Right lobe of liver (tissue), 4 donors: ENCODE results near the gene LCOR.

ENCODE experiments used
- POLR2A ChIP-seq: fragments of 450-650 bp; IDR thresholded peaks from one replicate; pipeline ENCODE4 v1.6.1; 2017; ENCODE audit warnings: antibody characterized with exemption, mild to moderate bottlenecking
- TF ChIP-seq, protein P1 (sequence below), 4 donors: fragments of 200-600 bp in 3 of 4; fragments of 450-650 bp in 1 of 4; IDR thresholded peaks; one replicate each; pipeline versions ENCODE4 v1.5.1 to v1.8.0; 2016 to 2022; ENCODE audit warnings: antibody characterized with exemption in 4 of 4, mild to moderate bottlenecking in 2 of 4
- donor health status: DM: no; HTN: no; CAD: no.
- donor health status: DM: no; HTN: no; CAD: no.
- donor health status: DM: no; HTN: yes; CAD: no.

DNA sequence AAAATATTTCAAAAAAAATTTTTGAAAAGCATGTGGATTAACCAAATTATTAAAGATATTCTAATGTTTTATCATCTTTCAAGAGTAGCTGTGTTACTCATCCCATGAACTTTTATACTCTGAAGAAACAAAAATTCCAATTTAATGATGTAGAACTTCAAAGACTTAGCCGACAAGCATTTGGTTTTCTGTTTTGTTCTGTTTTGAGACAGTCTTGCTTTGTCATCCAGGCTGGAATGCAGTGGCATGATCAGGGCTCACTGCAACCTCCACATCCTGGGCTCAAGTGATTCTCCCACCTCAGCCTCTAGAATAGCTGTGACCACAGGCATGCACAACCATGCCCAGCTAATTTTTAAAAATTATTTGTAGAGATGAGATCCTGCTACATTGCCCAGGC, 17.8 kb upstream of the LCOR start:
- no peak for TF ChIP-seq POLR2A
- TF ChIP-seq, protein P1, sequence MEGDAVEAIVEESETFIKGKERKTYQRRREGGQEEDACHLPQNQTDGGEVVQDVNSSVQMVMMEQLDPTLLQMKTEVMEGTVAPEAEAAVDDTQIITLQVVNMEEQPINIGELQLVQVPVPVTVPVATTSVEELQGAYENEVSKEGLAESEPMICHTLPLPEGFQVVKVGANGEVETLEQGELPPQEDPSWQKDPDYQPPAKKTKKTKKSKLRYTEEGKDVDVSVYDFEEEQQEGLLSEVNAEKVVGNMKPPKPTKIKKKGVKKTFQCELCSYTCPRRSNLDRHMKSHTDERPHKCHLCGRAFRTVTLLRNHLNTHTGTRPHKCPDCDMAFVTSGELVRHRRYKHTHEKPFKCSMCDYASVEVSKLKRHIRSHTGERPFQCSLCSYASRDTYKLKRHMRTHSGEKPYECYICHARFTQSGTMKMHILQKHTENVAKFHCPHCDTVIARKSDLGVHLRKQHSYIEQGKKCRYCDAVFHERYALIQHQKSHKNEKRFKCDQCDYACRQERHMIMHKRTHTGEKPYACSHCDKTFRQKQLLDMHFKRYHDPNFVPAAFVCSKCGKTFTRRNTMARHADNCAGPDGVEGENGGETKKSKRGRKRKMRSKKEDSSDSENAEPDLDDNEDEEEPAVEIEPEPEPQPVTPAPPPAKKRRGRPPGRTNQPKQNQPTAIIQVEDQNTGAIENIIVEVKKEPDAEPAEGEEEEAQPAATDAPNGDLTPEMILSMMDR (IDR thresholded peaks at IDR 0.05), result no peak
